ENCODE results near the gene SRP68. TPM values are rescaled to one million over a fixed set of nuclear protein-coding genes. Genes with fewer than 3 reads are reported as not detected.
A peak's percentile ranks its signal among the peaks of the same experiment; 100 is the strongest.

SRP68 gene
- total and polyA plus RNA-seq, 2 of the 8 experiments (the other 6 are each of a cell fraction or from before 2014, with no cell fraction given), result 57.7 to 83.5 TPM

- TF ChIP-seq EP300 (IDR thresholded peaks at IDR 0.05; ENCODE audit: borderline replicate concordance in 1 of 2, low read depth in 2 of 2, low read length in 2 of 2) (no peak), ASH2L (IDR thresholded peaks at IDR 0.05; ENCODE audit: low read length) (no peak), ZNF274 (IDR thresholded peaks at IDR 0.05; ENCODE audit: borderline replicate concordance, extremely low read depth, low read length) (no peak), CHD1 (IDR thresholded peaks at IDR 0.05; ENCODE audit: low read depth, low read length) (no peak), SIX5 (IDR thresholded peaks at IDR 0.05; ENCODE audit: low read depth, low read length) (no peak), SIN3A (conservative IDR thresholded peaks at IDR 0.05 in 1 of 2, IDR thresholded peaks at IDR 0.05 in 1 of 2; ENCODE audit: low read depth in 1 of 2, low read length in 2 of 2) (0 out of 4 replicates have a peak, but pooled peaks of 1 of the 2 experiments have one; percentile 48), RXRA (IDR thresholded peaks at IDR 0.05; ENCODE audit: insufficient read depth, low read depth, low read length) (no peak), SIRT6 (IDR thresholded peaks at IDR 0.05; ENCODE audit: low read length) (no peak), CTBP2 (IDR thresholded peaks at IDR 0.05; ENCODE audit: borderline replicate concordance, insufficient read depth, insufficient read length, low read length) (no peak), KDM1A (IDR thresholded peaks at IDR 0.05; ENCODE audit: borderline replicate concordance, low read length) (no peak), RBBP5 (IDR thresholded peaks at IDR 0.05; ENCODE audit: borderline replicate concordance, low read depth, low read length) (no peak), KDM4A (IDR thresholded peaks at IDR 0.05; ENCODE audit: low read depth, low read length, severe bottlenecking) (no peak), GABPA (IDR thresholded peaks at IDR 0.05; ENCODE audit: borderline replicate concordance, insufficient read depth, low read length) (0 out of 2 replicates have a peak, but pooled peaks have one; percentile 52), FOSL1 (IDR thresholded peaks at IDR 0.05; ENCODE audit: insufficient read depth, low read depth, low read length) (no peak), SAP30 (IDR thresholded peaks at IDR 0.05; ENCODE audit: insufficient read depth, insufficient replicate concordance, low read length) (no peak), HDAC2 (IDR thresholded peaks at IDR 0.05; ENCODE audit: borderline replicate concordance in 1 of 2, low read depth in 2 of 2, low read length in 2 of 2) (no peak; a peak in 1 of 4 replicates), SP1 (IDR thresholded peaks at IDR 0.05; ENCODE audit: low read depth, low read length) (no peak), POLR2AphosphoS5 (IDR thresholded peaks at IDR 0.05; ENCODE audit: low read depth, low read length) (no peak)
- TF ChIP-seq, protein P1, sequence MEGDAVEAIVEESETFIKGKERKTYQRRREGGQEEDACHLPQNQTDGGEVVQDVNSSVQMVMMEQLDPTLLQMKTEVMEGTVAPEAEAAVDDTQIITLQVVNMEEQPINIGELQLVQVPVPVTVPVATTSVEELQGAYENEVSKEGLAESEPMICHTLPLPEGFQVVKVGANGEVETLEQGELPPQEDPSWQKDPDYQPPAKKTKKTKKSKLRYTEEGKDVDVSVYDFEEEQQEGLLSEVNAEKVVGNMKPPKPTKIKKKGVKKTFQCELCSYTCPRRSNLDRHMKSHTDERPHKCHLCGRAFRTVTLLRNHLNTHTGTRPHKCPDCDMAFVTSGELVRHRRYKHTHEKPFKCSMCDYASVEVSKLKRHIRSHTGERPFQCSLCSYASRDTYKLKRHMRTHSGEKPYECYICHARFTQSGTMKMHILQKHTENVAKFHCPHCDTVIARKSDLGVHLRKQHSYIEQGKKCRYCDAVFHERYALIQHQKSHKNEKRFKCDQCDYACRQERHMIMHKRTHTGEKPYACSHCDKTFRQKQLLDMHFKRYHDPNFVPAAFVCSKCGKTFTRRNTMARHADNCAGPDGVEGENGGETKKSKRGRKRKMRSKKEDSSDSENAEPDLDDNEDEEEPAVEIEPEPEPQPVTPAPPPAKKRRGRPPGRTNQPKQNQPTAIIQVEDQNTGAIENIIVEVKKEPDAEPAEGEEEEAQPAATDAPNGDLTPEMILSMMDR (IDR thresholded peaks at IDR 0.05; ENCODE audit: control extremely low read depth in 1 of 3, insufficient read depth in 1 of 3, low read depth in 1 of 3, low read length in 3 of 3), result peak; percentile 31 to 75 (median 68)
These were observed 3.2 kb upstream of the SRP68 start (continued) for GRCh38 chr17:76075364-76076145.

Data from H1 (cell line).